ENCODE data around the gene WRAP73.

- no peak for TF ChIP-seq CTCF (conservative IDR thresholded peaks at IDR 0.05; ENCODE audit: low read depth, low read length)
- no peak for TF ChIP-seq EZH2 (IDR thresholded peaks at IDR 0.05; ENCODE audit: borderline replicate concordance, low read depth, low read length, poor library complexity, severe bottlenecking)
Measured at GRCh38 chr1:3599286-3599811, 50.6 kb downstream of the WRAP73 start.
